MM.1S (cell line): Measurements from ENCODE around the gene ULK4.

Experiments
- CTCF ChIP-seq: fragments of 300-600 bp; sonication (generic); IDR thresholded peaks from 2 replicates; pipeline ENCODE4 v1.5.1; 2016; ENCODE audit warnings: antibody characterized with exemption, low read length, mixed read lengths
- EZH2 ChIP-seq: fragments of 300-600 bp; sonication (generic); optimal IDR thresholded peaks from 2 replicates; pipeline ENCODE3; 2017; ENCODE audit warnings: low read depth, mild to moderate bottlenecking, antibody characterized with exemption, low read length, mixed read lengths
- EZH2phosphoT487 ChIP-seq: fragments of 300-600 bp; sonication (generic); IDR thresholded peaks from 2 replicates; pipeline ENCODE4 v1.6.1; 2018; ENCODE audit warnings: antibody characterized with exemption, low read length

DNA sequence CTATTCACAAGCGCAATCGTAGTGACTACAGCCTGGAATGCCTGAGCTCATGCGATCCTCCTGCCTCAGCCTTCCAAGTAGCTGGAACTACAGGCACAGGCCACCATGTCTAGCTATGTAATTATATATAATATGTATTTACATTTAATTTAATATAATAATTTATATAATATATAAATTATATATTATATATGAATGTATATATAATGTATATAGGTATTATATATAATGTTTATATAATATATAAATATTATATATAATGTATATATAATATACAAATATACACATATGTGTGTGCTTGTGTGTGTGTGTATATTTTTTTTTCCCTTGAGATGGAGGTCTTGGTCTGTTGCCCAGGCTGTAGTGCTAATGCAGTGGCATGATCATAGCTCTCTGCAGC, 27.6 kb upstream of the ULK4 start:
- TF ChIP-seq EZH2phosphoT487 (no peak), CTCF (no peak), EZH2 (no peak)
